K562 (cell line): ENCODE data around the gene SLC49A3. TPM values are rescaled to one million over a fixed set of nuclear protein-coding genes. Genes with fewer than 3 reads are reported as not detected.
A peak's percentile ranks its signal among the peaks of the same experiment; 100 is the strongest.

Experiments used
- L3MBTL2 ChIP-seq: fragments of 450-650 bp; IDR thresholded peaks from 2 replicates; pipeline ENCODE4 v1.6.1; 2016; ENCODE audit warnings: mild to moderate bottlenecking, moderate library complexity
- MGA ChIP-seq: fragments of 450-650 bp; IDR thresholded peaks from 2 replicates; pipeline ENCODE4 v1.6.1; 2016; ENCODE audit warnings: mild to moderate bottlenecking, moderate library complexity
- NRF1 ChIP-seq, 2 experiments: fragments of 450-650 bp; IDR thresholded peaks in 1 of 2; conservative IDR thresholded peaks in 1 of 2; 2 replicates each; pipeline ENCODE4 v1.6.1; 2014; ENCODE audit warnings: mild to moderate bottlenecking in 2 of 2
- REST ChIP-seq, 2 experiments: fragments of 450-650 bp; formaldehyde crosslinking in 1 of 2; IDR thresholded peaks; 2 replicates each; pipeline versions ENCODE4 v1.4.0 to v1.6.1; 2014 to 2020; ENCODE audit warnings: mild to moderate bottlenecking in 2 of 2, borderline replicate concordance in 1 of 2, low read depth in 1 of 2
- SETDB1 ChIP-seq: IDR thresholded peaks from one replicate; pipeline ENCODE4 v1.6.1; 2012; ENCODE audit warnings: low read length, control low read depth, inconsistent platforms
- TCF7L2 ChIP-seq: fragments of 150-350 bp; IDR thresholded peaks from 2 replicates; pipeline ENCODE4 v1.6.1; 2016; ENCODE audit warnings: low read depth, mild to moderate bottlenecking, low read length, moderate library complexity
- polyA plus RNA-seq, 8 experiments: library from polyadenylated mRNA; depleted of rRNA in 4 of 8; stranded (reverse) in 5 of 8; unstranded in 3 of 8; fragments of >200 nt; fragmentation: Nextera tagmentation in 2 of 8; fragmentation: Illumina TruSeq in 1 of 8; extraction: Ambion mirVana in 2 of 8; extraction: Trizol in 1 of 8; gene quantifications; 2 replicates each; pipeline versions ENCODE4 v1.2.1 to v1.2.3, GENCODE V29; 2011 to 2014; ENCODE audit warnings: inconsistent platforms in 1 of 8, missing spikeins in 1 of 8
- total RNA-seq, 7 experiments: library from RNA; depleted of rRNA in 6 of 7; stranded (reverse); fragments of >200 nt in 6 of 7; fragmentation: Illumina TruSeq in 2 of 7; extraction: Trizol in 2 of 7; gene quantifications; 2 replicates each; pipeline versions ENCODE4 v1.2.1 to v1.2.3, GENCODE V29; 2011 to 2021; ENCODE audit warnings: low replicate concordance in 1 of 7

SLC49A3 gene
- total and polyA plus RNA-seq, 9 of the 15 experiments (the other 6 are each of a cell fraction or from before 2014, with no cell fraction given) = 0.24 to 0.41 TPM; not detected in 7

GRCh38 chr4:700587-701264 lies 11.8 kb upstream of the SLC49A3 start (continued):
- 0 out of 2 replicates have a peak, but pooled peaks have one; percentile 27 for TF ChIP-seq MGA
- 0 out of 2 replicates have a peak, but pooled peaks have one; percentile 22 for TF ChIP-seq L3MBTL2
- no peak for TF ChIP-seq SETDB1
- no peak for TF ChIP-seq TCF7L2
- TF ChIP-seq REST (IDR thresholded peaks at IDR 0.05; ENCODE audit: borderline replicate concordance) = peak; percentile 45; the same call in 1 of the 2 replicates
- no peak for TF ChIP-seq REST (CRISPR knock-in tag; IDR thresholded peaks at IDR 0.05; ENCODE audit: low read depth)
- TF ChIP-seq NRF1 (conservative IDR thresholded peaks at IDR 0.05 in 1 of 2, IDR thresholded peaks at IDR 0.05 in 1 of 2) = no peak
